Panc1 (cell line): ENCODE data around the gene GNL2. TPM values are rescaled to one million over a fixed set of nuclear protein-coding genes. Genes with fewer than 3 reads are reported as not detected.

Experiments used
- ATAC-seq: fragments of 200-7000 bp; cut with Tn5 transposase; 2 replicates; pipeline ENCODE4 v1.9.1; 2020; ENCODE audit warnings: mild to moderate bottlenecking, moderate library complexity
- BruUV-seq: library from RNA; stranded (reverse); fragments of 400-500 nt; replicated peaks from 2 replicates; lab custom pipeline; 2021; lab: Mats Ljungman, UMichigan
- CTCF ChIA-PET: fragments of 300-600 bp; sonication (Branson Sonifier 250); formaldehyde crosslinking; loops from one replicate; lab custom pipeline; 2022; ENCODE audit warnings: antibody characterized with exemption; lab: Charles Lee
- POLR2A ChIA-PET: fragments of 300-600 bp; sonication (Branson Sonifier 250); formaldehyde crosslinking; loops from one replicate; lab custom pipeline; 2022; ENCODE audit warnings: antibody characterized with exemption; lab: Charles Lee
- DNase-seq: peaks from one replicate; pipeline ENCODE4 v3.0.0-alpha.2; 2010; ENCODE audit warnings: low read depth, low spot score
- H3K27ac ChIP-seq: 2 replicates; pipeline ENCODE4 v1.5.1; 2011; ENCODE audit warnings: mild to moderate bottlenecking, low read length, inconsistent platforms
- H3K27me3 ChIP-seq: fragments of 200-500 bp; sonication (Bioruptor generic); 2 replicates; pipeline ENCODE4 v1.6.0; 2014; ENCODE audit warnings: low read length, inconsistent platforms; ENCODE audit not compliant: control insufficient read depth, insufficient read depth
- H3K36me3 ChIP-seq: fragments of 200-500 bp; sonication (Bioruptor generic); 2 replicates; pipeline ENCODE4 v1.5.1; 2014; ENCODE audit warnings: inconsistent platforms, mild to moderate bottlenecking, low read length, moderate library complexity; ENCODE audit not compliant: control insufficient read depth, insufficient read depth
- H3K4me1 ChIP-seq: 2 replicates; pipeline ENCODE4 v1.5.1; 2011; ENCODE audit warnings: inconsistent platforms, mild to moderate bottlenecking, low read length, moderate library complexity; ENCODE audit not compliant: control insufficient read depth, insufficient read depth
- H3K4me3 ChIP-seq, 2 experiments: 2 replicates each; pipeline ENCODE4 v1.5.1; 2011 to 2012; ENCODE audit warnings: low read depth in 2 of 2, low read length in 2 of 2, mild to moderate bottlenecking in 2 of 2, inconsistent platforms in 1 of 2, moderate library complexity in 1 of 2
- H3K9me3 ChIP-seq: fragments of 200-500 bp; sonication (Bioruptor generic); 2 replicates; pipeline ENCODE4 v1.5.1; 2014; ENCODE audit warnings: low read depth, mild to moderate bottlenecking, inconsistent platforms, low read length, moderate library complexity; ENCODE audit not compliant: control insufficient read depth, insufficient read depth
- CTCF ChIP-seq: fragments of 450-650 bp; IDR thresholded peaks from 2 replicates; pipeline ENCODE4 v1.5.1; 2017; ENCODE audit warnings: mild to moderate bottlenecking
- POLR2AphosphoS5 ChIP-seq: IDR thresholded peaks from 2 replicates; pipeline ENCODE4 v1.6.1; 2012; ENCODE audit warnings: mild to moderate bottlenecking, low read depth, low read length, moderate library complexity
- REST ChIP-seq, 2 experiments: IDR thresholded peaks; 2 replicates each; pipeline ENCODE4 v1.6.1; 2011 to 2012; ENCODE audit warnings: low read depth in 2 of 2, control low read depth in 1 of 2, low read length in 1 of 2, mild to moderate bottlenecking in 1 of 2, moderate library complexity in 1 of 2; ENCODE audit not compliant: insufficient read depth in 1 of 2
- SIN3A ChIP-seq: IDR thresholded peaks from 2 replicates; pipeline ENCODE4 v1.6.1; 2012; ENCODE audit warnings: low read depth, mild to moderate bottlenecking, low read length, moderate library complexity, borderline replicate concordance; ENCODE audit not compliant: insufficient read depth
- TCF7L2 ChIP-seq: IDR thresholded peaks from 2 replicates; pipeline ENCODE4 v1.6.1; 2011; ENCODE audit warnings: mild to moderate bottlenecking, low read depth, low read length, inconsistent platforms
- in situ Hi-C: cut with HindIII; loops from 2 replicates; pipeline ENCODE4 v1.10.0; 2016; ENCODE audit warnings: low sequenced_read_pairs, low pct_unique_long_range_greater_than_20kb
- intact Hi-C: fragments of 100-400 bp; cut with micrococcal nuclease; formaldehyde crosslinking; loops from one replicate; pipeline ENCODE4 v1.10.0; 2022; ENCODE audit not compliant: unreplicated experiment
- total RNA-seq: library from RNA; stranded (reverse); gene quantifications from one replicate; pipeline ENCODE4 v1.2.1, GENCODE V29; 2021; ENCODE audit not compliant: unreplicated experiment

Gene GNL2
- total RNA-seq, 1 experiment from 2014 or later: 73.4 TPM

- H3K4me1 ChIP-seq: no peaks in the 10 kb centered on the region
- TF ChIP-seq CTCF (no peak), REST (IDR thresholded peaks at IDR 0.05; ENCODE audit: insufficient read depth in 1 of 2, low read depth in 2 of 2, low read length in 1 of 2) (no peak), POLR2AphosphoS5 (no peak), SIN3A (no peak), TCF7L2 (no peak)
- BruUV-seq: no TSS peak
- peaks cover under 1% of the 10 kb centered on the region; the same call in 1 of the 2 replicates for H3K36me3 ChIP-seq
- in situ Hi-C loops: no loop called here
- H3K9me3 ChIP-seq: peaks cover 6% of the 10 kb centered on the region; the same call in 1 of the 2 replicates
- DNase-seq: no peak
- no peak for ATAC-seq
- POLR2A ChIA-PET: no interaction called here
- H3K27ac ChIP-seq: no peak overlapping the region
- no peak overlapping the region for H3K4me3 ChIP-seq
- CTCF ChIA-PET: interaction anchor here (0.5 kb wide), 1 partner anchor 59 kb away, joined by 5 read pairs; no protein-coding TSS in a partner anchor
- no peaks in the 10 kb centered on the region for H3K27me3 ChIP-seq
- intact Hi-C loops: no loop called here
Measured at GRCh38 chr1:37558411-37558810, 37.3 kb downstream of the GNL2 start.

- peaks cover 6% of the 10 kb centered on the region; the same call in 1 of the 2 replicates for H3K9me3 ChIP-seq
- peaks cover 8% of the 10 kb centered on the region; the same call in 1 of the 2 replicates for H3K4me1 ChIP-seq
- H3K36me3 ChIP-seq: peaks cover 3% of the 10 kb centered on the region; the same call in 1 of the 2 replicates
- CTCF ChIA-PET: interaction anchor here (0.6 kb wide), 1 partner anchor 149 kb away, joined by 4 read pairs; no protein-coding TSS in a partner anchor
- no peak overlapping the region for H3K4me3 ChIP-seq
- in situ Hi-C loops: no loop called here
- H3K27me3 ChIP-seq: no peaks in the 10 kb centered on the region
- no TSS peak for BruUV-seq
- TF ChIP-seq TCF7L2 (no peak), POLR2AphosphoS5 (no peak), CTCF (no peak), SIN3A (no peak), REST (IDR thresholded peaks at IDR 0.05; ENCODE audit: insufficient read depth in 1 of 2, low read depth in 2 of 2, low read length in 1 of 2) (no peak)
- ATAC-seq (no peak), DNase-seq (no peak)
- intact Hi-C loops: no loop called here
- POLR2A ChIA-PET: interaction anchor here (0.5 kb wide), 1 partner anchor 1696 kb away, joined by 8 read pairs; no protein-coding TSS in a partner anchor
- H3K27ac ChIP-seq: no peak overlapping the region
Measured at GRCh38 chr1:37557402-37557801, 38.3 kb downstream of the GNL2 start.
